ENCODE data around the gene PAQR4.
A peak's percentile ranks its signal among the peaks of the same experiment; 100 is the strongest.

PAQR4 gene

GRCh38 chr16:2964475-2965336, 4.4 kb upstream of the PAQR4 start:
- no peak for DNase-seq

DNA sequence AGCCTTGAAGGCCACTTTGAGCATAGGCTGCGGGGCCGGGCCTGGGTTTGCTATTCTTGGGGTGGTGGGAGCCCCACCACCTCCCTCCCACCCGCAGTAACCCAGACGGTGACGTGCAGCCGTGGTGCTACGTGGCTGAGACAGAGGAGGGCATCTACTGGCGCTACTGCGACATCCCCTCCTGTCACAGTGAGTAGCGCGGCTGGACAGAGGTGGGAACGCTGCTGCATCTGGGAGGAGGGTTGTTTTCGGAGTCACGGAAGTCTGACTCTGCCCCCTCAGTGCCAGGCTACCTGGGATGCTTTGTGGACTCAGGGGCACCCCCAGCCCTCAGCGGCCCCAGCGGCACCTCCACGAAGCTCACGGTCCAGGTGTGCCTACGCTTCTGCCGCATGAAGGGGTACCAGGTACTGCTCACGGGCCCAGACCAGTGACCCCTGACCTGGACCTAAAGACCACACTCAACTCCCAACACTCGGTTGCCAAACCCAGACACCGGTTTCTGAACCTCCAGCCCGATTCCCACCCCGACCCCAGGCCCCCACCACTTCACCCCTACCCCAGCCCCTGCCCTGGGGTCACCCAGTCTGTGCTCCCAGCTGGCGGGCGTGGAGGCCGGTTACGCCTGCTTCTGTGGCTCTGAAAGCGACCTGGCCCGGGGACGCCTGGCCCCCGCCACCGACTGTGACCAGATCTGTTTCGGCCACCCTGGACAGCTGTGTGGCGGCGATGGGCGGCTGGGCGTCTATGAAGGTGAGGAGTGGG, 2.9 kb upstream of the PAQR4 start:
- no peak for DNase-seq

- DNase-seq: no peak
Observed at GRCh38 chr16:2966808-2967191, 2.3 kb upstream of the PAQR4 start.

DNA sequence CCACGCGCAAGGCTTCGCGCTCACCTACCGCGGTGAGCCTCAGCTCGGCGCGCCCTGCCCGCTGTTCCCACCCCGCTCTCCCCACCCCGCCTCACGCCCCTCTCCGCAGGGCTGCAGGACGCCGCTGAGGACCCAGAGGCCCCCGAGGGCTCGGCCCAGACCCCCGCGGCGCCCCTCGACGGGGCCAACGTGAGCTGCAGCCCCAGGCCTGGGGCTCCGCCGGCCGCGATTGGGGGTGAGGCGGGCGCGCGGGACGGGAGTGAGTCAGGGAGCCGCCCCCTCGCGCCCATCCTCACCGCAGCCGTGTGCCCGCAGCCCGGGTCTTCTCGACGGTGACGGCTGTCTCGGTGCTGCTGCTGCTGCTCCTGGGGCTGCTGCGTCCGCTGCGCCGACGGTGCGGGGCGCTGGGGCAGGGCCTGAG, 1.9 kb upstream of the PAQR4 start:
- DNase-seq: no peak

DNA sequence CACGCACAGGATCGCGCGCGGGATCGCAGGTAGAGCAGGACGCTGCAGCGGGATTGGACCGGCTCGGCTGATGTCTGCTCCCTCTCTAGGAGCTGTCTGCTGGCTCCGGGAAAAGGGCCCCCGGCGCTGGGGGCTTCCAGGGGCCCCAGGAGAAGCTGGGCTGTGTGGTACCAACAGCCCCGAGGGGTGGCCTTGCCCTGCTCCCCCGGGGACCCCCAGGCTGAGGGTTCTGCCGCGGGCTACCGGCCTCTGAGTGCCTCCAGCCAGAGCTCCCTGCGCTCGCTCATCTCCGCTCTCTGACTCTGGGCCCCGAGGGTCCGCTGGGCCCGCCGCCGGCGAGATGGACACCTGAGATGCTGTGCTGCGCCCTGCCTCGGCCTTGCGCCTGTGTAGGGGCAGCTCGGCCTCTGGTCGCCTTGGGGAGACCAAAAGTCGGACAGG, 1.4 kb upstream of the PAQR4 start:
- no peak for DNase-seq

DNA sequence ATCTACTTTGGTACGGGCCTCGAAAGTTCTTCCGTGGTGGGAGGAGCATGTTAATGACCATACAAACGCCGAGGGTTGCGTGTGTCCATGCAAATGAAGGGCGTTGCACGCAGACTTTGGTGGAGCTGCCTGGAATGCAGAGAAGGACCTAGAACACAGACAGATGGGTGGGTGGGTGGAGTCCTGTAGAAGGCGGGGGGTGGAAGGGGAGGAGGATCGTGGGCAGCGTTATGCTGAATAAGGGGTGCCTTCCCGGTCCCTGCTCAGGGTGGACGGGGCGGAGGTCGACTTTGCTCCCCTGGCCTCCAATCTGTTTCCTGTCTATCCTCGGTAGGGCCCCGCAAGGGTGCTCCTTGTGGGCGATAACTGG, 795 bp upstream of the PAQR4 start:
- no peak for DNase-seq

- peak in 48 of 56 donors; percentile 15 to 82 (median 53) for DNase-seq
Observed at GRCh38 chr16:2969545-2970521, 685 bp downstream of the PAQR4 start.

- DNase-seq: no peak
Observed at GRCh38 chr16:2970563-2970962, 1.4 kb downstream of the PAQR4 start.

- DNase-seq: no peak
Observed at GRCh38 chr16:2971134-2971984, 2.2 kb downstream of the PAQR4 start.

DNA sequence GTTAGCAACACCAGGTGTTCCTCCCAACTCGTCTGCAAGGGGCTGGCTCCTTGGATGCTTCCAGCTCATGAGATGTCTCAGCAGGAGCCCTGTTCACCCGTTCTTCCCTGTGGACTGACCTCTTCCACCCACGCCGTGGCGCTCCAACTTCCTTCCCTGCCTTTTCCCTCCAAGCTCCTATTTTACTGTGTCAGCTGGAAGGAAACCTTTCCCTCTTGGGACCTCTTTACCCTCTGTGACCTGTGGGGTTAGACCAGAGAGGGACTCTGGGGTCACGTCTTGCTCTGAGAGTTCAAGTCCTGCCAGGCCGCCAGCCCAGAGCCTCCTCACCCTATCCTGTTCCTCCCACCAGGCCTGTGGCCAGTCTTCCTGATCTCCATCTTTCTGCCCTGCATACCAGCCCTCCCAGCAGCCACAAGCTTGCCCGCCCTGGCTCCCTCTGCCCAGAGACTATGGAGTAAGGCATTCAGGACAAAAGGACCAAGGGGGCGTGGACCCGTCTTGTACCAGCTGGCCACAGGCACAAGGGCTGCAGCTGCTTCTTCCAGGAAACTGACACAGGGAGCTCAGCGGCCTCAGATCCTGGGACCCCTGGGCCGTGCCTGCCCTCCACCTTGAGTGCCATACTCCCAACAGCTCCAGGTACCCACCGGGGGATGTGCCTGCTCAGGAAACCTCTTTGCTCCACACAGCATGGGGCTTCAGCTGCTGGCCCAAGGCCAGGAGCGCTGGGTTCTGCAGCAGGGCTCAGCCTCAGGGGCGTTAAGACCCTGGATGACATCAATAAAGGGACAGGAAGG, 3.0 kb downstream of the PAQR4 start:
- DNase-seq: no peak

DNA sequence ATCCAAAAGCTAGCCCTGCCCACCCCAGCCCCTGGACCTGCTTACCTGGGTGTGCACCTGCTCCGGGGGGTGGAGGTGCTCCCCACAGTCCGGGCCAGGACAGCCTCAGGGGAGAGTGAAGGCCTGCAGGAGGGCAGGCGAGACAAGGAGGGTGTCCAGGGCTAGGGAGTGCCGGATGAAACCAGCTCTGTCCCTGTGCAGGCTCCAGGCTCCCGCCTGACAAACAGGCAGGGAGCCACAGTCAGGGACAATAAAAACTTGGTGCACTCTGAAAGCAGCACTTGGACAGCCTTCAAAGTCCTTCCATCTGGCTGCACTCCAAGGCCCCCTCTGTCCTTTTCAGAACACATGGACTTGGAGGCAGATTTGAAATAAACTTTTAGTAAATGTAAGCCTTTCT, 3.9 kb downstream of the PAQR4 start:
- peak in 32 of 56 donors; percentile 4 to 69 (median 30) for DNase-seq

GRCh38 chr16:2973605-2974318, 4.6 kb downstream of the PAQR4 start:
- peak in 15 of 56 donors; percentile 12 to 44 (median 22) for DNase-seq

- no peak for DNase-seq
Observed at GRCh38 chr16:2974319-2975056, 5.3 kb downstream of the PAQR4 start.

DNA sequence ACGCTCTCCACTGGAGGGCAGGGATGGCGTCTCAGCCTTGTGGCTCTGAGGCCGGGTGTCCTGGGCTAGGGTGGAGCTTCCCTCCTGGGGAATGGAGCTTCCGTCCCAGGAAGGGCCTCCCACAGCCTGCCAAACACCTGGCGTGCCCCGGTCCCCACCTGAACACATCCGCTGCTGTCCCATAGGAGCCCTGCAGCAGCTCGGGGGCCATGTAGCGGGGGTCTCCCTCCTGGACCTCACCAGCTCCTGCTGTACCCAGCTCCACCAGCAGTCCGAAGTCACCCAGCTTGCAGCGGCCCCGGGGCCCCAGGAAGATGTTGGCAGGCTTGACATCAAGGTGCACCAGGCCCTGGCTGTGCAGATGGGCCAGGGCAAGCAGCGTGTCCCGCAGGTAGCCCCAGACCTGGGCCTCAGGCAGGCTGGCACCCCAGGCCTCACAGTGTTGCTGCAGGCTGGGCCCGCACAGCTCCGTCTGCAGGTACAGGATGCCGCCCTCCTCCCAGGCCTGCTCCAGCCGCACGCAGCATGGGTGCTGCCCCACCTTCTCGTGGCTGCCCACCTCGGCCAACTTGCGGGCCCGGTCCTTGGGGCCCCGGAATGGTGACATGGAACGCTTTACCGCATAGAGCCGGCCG, 6.1 kb downstream of the PAQR4 start:
- no peak for DNase-seq

DNA sequence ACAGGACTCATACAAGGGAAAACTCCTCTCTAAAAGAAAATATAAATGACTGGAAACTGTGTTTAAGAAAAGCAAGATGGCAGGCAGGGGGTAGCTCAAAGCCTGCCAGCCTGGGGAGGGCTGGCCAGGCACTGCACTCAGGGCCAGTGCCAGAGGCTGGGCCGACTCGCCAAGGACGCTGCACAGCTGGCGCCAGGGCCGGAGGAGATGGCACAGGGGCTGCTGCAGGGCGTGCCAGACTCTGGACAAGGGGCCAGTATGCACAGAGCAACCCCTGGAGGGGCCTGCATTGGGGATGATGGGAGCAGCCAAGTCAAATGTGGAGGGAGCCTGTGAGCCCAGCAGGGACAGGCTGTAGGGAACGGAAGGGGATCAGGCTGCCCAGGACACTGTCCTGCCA, 7.1 kb downstream of the PAQR4 start:
- DNase-seq: peak in 13 of 56 donors; percentile 7 to 41 (median 20)

DNA sequence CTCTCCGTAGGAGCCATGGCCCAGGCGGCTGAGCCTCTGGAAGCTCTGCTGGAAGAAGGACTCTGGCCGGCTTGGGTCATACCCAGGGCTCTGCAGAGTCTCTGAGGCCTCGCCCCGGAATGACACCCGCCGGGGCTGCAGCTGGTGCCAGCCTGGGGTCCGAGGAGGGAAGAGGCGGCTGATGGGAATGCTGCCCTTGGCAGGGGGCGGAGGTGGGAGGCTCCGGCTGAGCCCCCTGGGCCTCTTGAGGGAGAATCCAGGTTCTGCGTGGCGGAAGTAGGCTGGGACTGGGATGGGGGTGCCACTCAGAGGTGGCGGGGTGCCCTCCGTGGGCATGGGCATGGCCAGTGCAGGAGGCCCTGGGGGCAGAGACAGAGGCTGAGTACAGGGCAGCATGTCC, 7.5 kb downstream of the PAQR4 start:
- no peak for DNase-seq

GRCh38 chr16:2977440-2977839, 8.3 kb downstream of the PAQR4 start:
- peak in 16 of 56 donors; percentile 8 to 57 (median 30) for DNase-seq

Data from nucleus accumbens (tissue), 56 donors.